Measurements from ENCODE around the gene NFS1. TPM values are rescaled to one million over a fixed set of nuclear protein-coding genes. Genes with fewer than 3 reads are reported as not detected.

NFS1 gene
- total RNA-seq, 1 donor from 2014 or later: 13.9 TPM

DNA sequence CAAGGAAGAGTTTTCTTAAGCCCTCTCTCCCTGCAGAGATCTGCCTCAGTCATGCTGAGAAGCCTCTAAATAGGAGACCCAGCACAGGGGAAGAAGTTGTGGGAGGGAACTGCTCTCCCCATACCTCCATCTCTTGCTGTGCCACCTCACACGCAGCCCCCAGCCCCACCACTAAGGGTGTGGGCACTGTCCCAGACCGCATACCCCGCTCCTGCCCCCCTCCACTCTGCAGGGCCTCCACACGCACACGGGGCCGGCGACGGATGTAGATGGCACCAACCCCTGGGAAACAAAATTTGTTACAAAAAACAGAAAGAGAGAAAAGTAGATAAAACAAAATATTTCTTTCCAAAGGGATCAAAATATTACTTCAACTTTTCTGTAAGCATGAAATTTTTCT, 24.2 kb downstream of the NFS1 start:
- TF ChIP-seq, protein P1, sequence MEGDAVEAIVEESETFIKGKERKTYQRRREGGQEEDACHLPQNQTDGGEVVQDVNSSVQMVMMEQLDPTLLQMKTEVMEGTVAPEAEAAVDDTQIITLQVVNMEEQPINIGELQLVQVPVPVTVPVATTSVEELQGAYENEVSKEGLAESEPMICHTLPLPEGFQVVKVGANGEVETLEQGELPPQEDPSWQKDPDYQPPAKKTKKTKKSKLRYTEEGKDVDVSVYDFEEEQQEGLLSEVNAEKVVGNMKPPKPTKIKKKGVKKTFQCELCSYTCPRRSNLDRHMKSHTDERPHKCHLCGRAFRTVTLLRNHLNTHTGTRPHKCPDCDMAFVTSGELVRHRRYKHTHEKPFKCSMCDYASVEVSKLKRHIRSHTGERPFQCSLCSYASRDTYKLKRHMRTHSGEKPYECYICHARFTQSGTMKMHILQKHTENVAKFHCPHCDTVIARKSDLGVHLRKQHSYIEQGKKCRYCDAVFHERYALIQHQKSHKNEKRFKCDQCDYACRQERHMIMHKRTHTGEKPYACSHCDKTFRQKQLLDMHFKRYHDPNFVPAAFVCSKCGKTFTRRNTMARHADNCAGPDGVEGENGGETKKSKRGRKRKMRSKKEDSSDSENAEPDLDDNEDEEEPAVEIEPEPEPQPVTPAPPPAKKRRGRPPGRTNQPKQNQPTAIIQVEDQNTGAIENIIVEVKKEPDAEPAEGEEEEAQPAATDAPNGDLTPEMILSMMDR (IDR thresholded peaks at IDR 0.05; ENCODE audit: partially characterized antibody, unreplicated experiment): no peak
- Mint-ChIP-seq H3K4me1 (ENCODE audit: low read depth, unreplicated experiment) (no peaks in the 10 kb centered on the region), H3K36me3 (ENCODE audit: unreplicated experiment) (no peaks in the 10 kb centered on the region), H3K27me3 (ENCODE audit: unreplicated experiment) (no peaks in the 10 kb centered on the region), H3K9me3 (ENCODE audit: unreplicated experiment) (peaks cover 9% of the 10 kb centered on the region), H3K4me3 (ENCODE audit: unreplicated experiment) (no peak overlapping the region), H3K27ac (ENCODE audit: unreplicated experiment) (no peak overlapping the region)
- no peak for DNase-seq

DNA sequence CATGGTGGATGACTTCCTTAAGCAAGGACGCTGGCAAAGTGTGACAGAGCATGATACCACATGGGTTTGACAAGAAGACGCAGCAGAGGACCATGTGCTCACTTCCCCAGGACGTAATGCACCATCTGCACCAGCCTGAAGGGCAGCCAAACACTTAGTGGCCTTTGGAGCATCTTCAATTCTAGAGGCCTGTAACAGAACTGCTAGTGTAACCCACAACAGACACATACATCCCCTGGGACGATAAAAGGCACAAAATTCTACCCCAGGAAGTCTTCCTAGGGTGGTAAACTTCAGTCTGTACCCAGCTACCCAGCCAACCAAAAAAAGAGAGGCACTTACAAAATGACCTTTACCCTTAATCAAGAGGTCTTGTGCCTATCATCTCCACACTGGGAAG, 25.3 kb downstream of the NFS1 start:
- H3K4me1 Mint-ChIP-seq (ENCODE audit: low read depth, unreplicated experiment): no peaks in the 10 kb centered on the region
- DNase-seq: no peak
- H3K27ac Mint-ChIP-seq (ENCODE audit: unreplicated experiment): no peak overlapping the region
- no peaks in the 10 kb centered on the region for H3K27me3 Mint-ChIP-seq (ENCODE audit: unreplicated experiment)
- H3K9me3 Mint-ChIP-seq (ENCODE audit: unreplicated experiment): peaks cover 9% of the 10 kb centered on the region
- TF ChIP-seq, protein P1 (IDR thresholded peaks at IDR 0.05; ENCODE audit: partially characterized antibody, unreplicated experiment): no peak
- no peaks in the 10 kb centered on the region for H3K36me3 Mint-ChIP-seq (ENCODE audit: unreplicated experiment)
- H3K4me3 Mint-ChIP-seq (ENCODE audit: unreplicated experiment): no peak overlapping the region

DNA sequence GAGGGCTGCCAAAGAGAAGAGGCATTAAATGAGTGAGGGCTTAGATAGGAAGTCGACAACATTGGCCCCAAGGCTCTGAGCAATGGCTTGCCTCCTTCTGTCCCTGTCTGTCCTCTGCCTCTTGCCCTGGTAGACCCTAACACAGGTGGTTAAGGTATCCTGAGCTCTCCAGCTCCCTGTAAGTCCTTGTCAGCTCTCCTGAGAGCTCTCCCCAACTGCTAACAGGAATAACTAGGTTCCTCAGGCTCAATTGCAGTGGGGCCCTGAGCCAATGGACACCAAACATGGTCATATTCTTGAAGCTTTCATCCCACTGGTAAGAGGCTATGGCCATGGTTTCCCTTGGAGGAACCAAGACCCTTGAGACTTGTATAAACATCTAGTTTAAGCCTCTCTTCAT, 29.5 kb downstream of the NFS1 start:
- DNase-seq: no peak
- Mint-ChIP-seq H3K36me3 (ENCODE audit: unreplicated experiment) (no peaks in the 10 kb centered on the region), H3K4me3 (ENCODE audit: unreplicated experiment) (no peak overlapping the region), H3K4me1 (ENCODE audit: low read depth, unreplicated experiment) (no peaks in the 10 kb centered on the region), H3K9me3 (ENCODE audit: unreplicated experiment) (peaks cover 6% of the 10 kb centered on the region), H3K27ac (ENCODE audit: unreplicated experiment) (no peak overlapping the region), H3K27me3 (ENCODE audit: unreplicated experiment) (peaks cover 2% of the 10 kb centered on the region)
- TF ChIP-seq, protein P1 (IDR thresholded peaks at IDR 0.05; ENCODE audit: partially characterized antibody, unreplicated experiment): no peak

DNA sequence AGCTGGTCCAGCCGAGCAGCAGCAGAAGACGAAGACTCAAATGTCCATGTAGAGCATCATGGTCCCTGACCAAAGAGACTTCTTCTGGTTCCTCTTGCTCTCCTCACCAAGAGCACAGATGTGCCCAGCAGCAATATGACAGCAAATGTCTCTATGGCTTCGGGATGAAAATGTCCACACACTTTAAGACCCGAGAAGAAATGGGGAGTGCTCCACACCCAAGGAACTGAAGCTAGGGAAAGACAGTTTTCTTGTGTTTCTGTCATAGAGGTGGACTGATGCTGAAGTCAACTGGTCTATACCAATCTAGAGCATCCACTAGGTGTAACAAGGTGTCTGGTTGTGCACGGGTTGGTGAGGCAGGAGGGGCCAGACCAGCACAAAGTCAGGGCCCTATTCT, 29.9 kb downstream of the NFS1 start:
- DNase-seq: no peak
- H3K9me3 Mint-ChIP-seq (ENCODE audit: unreplicated experiment): peaks cover 6% of the 10 kb centered on the region
- TF ChIP-seq, protein P1 (IDR thresholded peaks at IDR 0.05; ENCODE audit: partially characterized antibody, unreplicated experiment): no peak
- H3K4me3 Mint-ChIP-seq (ENCODE audit: unreplicated experiment): no peak overlapping the region
- H3K4me1 Mint-ChIP-seq (ENCODE audit: low read depth, unreplicated experiment): no peaks in the 10 kb centered on the region
- peaks cover 2% of the 10 kb centered on the region for H3K27me3 Mint-ChIP-seq (ENCODE audit: unreplicated experiment)
- no peaks in the 10 kb centered on the region for H3K36me3 Mint-ChIP-seq (ENCODE audit: unreplicated experiment)
- H3K27ac Mint-ChIP-seq (ENCODE audit: unreplicated experiment): no peak overlapping the region

DNA sequence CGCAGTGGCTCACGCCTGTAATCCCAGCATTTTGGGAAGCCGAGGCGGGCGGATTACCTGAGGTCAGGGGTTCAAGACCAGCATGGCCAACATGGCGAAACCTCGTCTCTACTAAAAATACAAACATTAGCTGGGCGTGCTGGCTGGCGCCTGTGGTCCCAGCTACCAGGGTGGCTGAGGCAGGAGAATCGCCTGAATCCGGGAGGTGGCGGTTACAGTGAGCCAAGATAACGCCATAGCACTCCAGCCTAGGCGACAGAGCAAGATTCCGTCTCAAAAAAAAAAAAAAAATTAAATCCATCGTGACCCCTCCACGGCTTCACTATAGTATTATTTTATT, 33.2 kb downstream of the NFS1 start:
- Mint-ChIP-seq H3K36me3 (ENCODE audit: unreplicated experiment) (no peaks in the 10 kb centered on the region), H3K27me3 (ENCODE audit: unreplicated experiment) (peaks cover 3% of the 10 kb centered on the region), H3K27ac (ENCODE audit: unreplicated experiment) (no peak overlapping the region), H3K9me3 (ENCODE audit: unreplicated experiment) (no peaks in the 10 kb centered on the region), H3K4me3 (ENCODE audit: unreplicated experiment) (no peak overlapping the region), H3K4me1 (ENCODE audit: low read depth, unreplicated experiment) (peaks cover 19% of the 10 kb centered on the region)
- TF ChIP-seq, protein P1 (IDR thresholded peaks at IDR 0.05; ENCODE audit: partially characterized antibody, unreplicated experiment): no peak
- DNase-seq: no peak
